ENCODE data around the gene LRRC46.
A peak's percentile ranks its signal among the peaks of the same experiment; 100 is the strongest.

LRRC46 gene

GRCh38 chr17:47801176-47801765 is 30.2 kb upstream of the LRRC46 start:
- TF ChIP-seq CTCF (IDR thresholded peaks at IDR 0.05; ENCODE audit: low read length) (no peak), EZH2 (IDR thresholded peaks at IDR 0.05; ENCODE audit: borderline replicate concordance, low read length) (no peak)
- H3K4me1 ChIP-seq (ENCODE audit: insufficient read depth, low read length, severe bottlenecking) = no peaks in the 10 kb centered on the region
- H3K27ac ChIP-seq (ENCODE audit: low read depth, low read length, poor library complexity, severe bottlenecking) = no peak overlapping the region
- no peaks in the 10 kb centered on the region for H3K9me2 ChIP-seq (ENCODE audit: low read depth, low read length)
- H3K4me2 ChIP-seq (ENCODE audit: low read length) = no peak overlapping the region
- no peaks in the 10 kb centered on the region for H4K20me1 ChIP-seq (ENCODE audit: insufficient read depth, low read length)
- H3F3A ChIP-seq (ENCODE audit: insufficient read depth, low read length) = no peaks in the 10 kb centered on the region
- H2AFZ ChIP-seq (ENCODE audit: low read length) = no peak overlapping the region
- H3K9me3 ChIP-seq (ENCODE audit: low read length) = no peaks in the 10 kb centered on the region
- H3K4me3 ChIP-seq (ENCODE audit: low read depth, low read length, poor library complexity, severe bottlenecking) = no peak overlapping the region
- no peaks in the 10 kb centered on the region for H3K27me3 ChIP-seq (ENCODE audit: insufficient read depth, low read length)
- no peaks in the 10 kb centered on the region for H3K36me3 ChIP-seq (ENCODE audit: insufficient read depth, low read length)
- H3K79me2 ChIP-seq (ENCODE audit: insufficient read depth, low read length) = no peaks in the 10 kb centered on the region
- no peak overlapping the region for H3K9ac ChIP-seq (ENCODE audit: low read length)

GRCh38 chr17:47801906-47802305 is 29.6 kb upstream of the LRRC46 start:
- no peaks in the 10 kb centered on the region for H3K36me3 ChIP-seq (ENCODE audit: insufficient read depth, low read length)
- H3K9me3 ChIP-seq (ENCODE audit: low read length) = no peaks in the 10 kb centered on the region
- H3F3A ChIP-seq (ENCODE audit: insufficient read depth, low read length) = no peaks in the 10 kb centered on the region
- H3K27me3 ChIP-seq (ENCODE audit: insufficient read depth, low read length) = no peaks in the 10 kb centered on the region
- H4K20me1 ChIP-seq (ENCODE audit: insufficient read depth, low read length) = no peaks in the 10 kb centered on the region
- H3K79me2 ChIP-seq (ENCODE audit: insufficient read depth, low read length) = no peaks in the 10 kb centered on the region
- TF ChIP-seq EZH2 (IDR thresholded peaks at IDR 0.05; ENCODE audit: borderline replicate concordance, low read length) (no peak), CTCF (IDR thresholded peaks at IDR 0.05; ENCODE audit: low read length) (no peak)
- H3K4me2 ChIP-seq (ENCODE audit: low read length) = no peak overlapping the region
- no peaks in the 10 kb centered on the region for H3K4me1 ChIP-seq (ENCODE audit: insufficient read depth, low read length, severe bottlenecking)
- no peak overlapping the region for H2AFZ ChIP-seq (ENCODE audit: low read length)
- no peak overlapping the region for H3K27ac ChIP-seq (ENCODE audit: low read depth, low read length, poor library complexity, severe bottlenecking)
- H3K4me3 ChIP-seq (ENCODE audit: low read depth, low read length, poor library complexity, severe bottlenecking) = no peak overlapping the region
- H3K9me2 ChIP-seq (ENCODE audit: low read depth, low read length) = no peaks in the 10 kb centered on the region
- H3K9ac ChIP-seq (ENCODE audit: low read length) = no peak overlapping the region

GRCh38 chr17:47802341-47803022 is 29.0 kb upstream of the LRRC46 start:
- Histone ChIP-seq H3K4me2 (ENCODE audit: low read length) (no peak overlapping the region), H3K27ac (ENCODE audit: low read depth, low read length, poor library complexity, severe bottlenecking) (no peak overlapping the region), H3K4me1 (ENCODE audit: insufficient read depth, low read length, severe bottlenecking) (no peaks in the 10 kb centered on the region), H2AFZ (ENCODE audit: low read length) (no peak overlapping the region), H3K9me3 (ENCODE audit: low read length) (no peaks in the 10 kb centered on the region), H3F3A (ENCODE audit: insufficient read depth, low read length) (no peaks in the 10 kb centered on the region), H3K79me2 (ENCODE audit: insufficient read depth, low read length) (no peaks in the 10 kb centered on the region), H3K36me3 (ENCODE audit: insufficient read depth, low read length) (peaks cover 5% of the 10 kb centered on the region; the same call in 1 of the 2 replicates), H3K27me3 (ENCODE audit: insufficient read depth, low read length) (no peaks in the 10 kb centered on the region), H4K20me1 (ENCODE audit: insufficient read depth, low read length) (no peaks in the 10 kb centered on the region), H3K4me3 (ENCODE audit: low read depth, low read length, poor library complexity, severe bottlenecking) (no peak overlapping the region), H3K9ac (ENCODE audit: low read length) (no peak overlapping the region), H3K9me2 (ENCODE audit: low read depth, low read length) (no peaks in the 10 kb centered on the region)
- peak; percentile 72 for TF ChIP-seq CTCF (IDR thresholded peaks at IDR 0.05; ENCODE audit: low read length)
- TF ChIP-seq EZH2 (IDR thresholded peaks at IDR 0.05; ENCODE audit: borderline replicate concordance, low read length) = no peak
